K562 (cell line): Measurements from ENCODE around the gene ZNF768. TPM values are rescaled to one million over a fixed set of nuclear protein-coding genes. Genes with fewer than 3 reads are reported as not detected.
A peak's percentile ranks its signal among the peaks of the same experiment; 100 is the strongest.

Experiments used
- ARID2 ChIP-seq: fragments of 450-650 bp; IDR thresholded peaks from 2 replicates; pipeline ENCODE4 v1.6.1; 2017; ENCODE audit warnings: antibody characterized with exemption, mild to moderate bottlenecking
- CREB1 ChIP-seq, 2 experiments: sonication (generic) in 1 of 2; formaldehyde crosslinking in 1 of 2; IDR thresholded peaks; 2 replicates each; pipeline versions ENCODE4 v1.6.1 to v1.8.0; 2012 to 2022; ENCODE audit warnings: inconsistent platforms in 1 of 2, mild to moderate bottlenecking in 1 of 2, missing genetic modification reagents in 1 of 2, moderate library complexity in 1 of 2
- DDX20 ChIP-seq: fragments of 450-650 bp; IDR thresholded peaks from 2 replicates; pipeline ENCODE4 v1.6.1; 2016; ENCODE audit warnings: missing genetic modification characterization, low read depth, mild to moderate bottlenecking, missing compliant biosample characterization, moderate library complexity
- DIDO1 ChIP-seq: fragments of 450-650 bp; IDR thresholded peaks from 2 replicates; pipeline ENCODE4 v1.6.1; 2016; ENCODE audit warnings: low read depth, missing biosample characterization, missing genetic modification characterization
- E2F1 ChIP-seq: sonication (generic); formaldehyde crosslinking; IDR thresholded peaks from 2 replicates; pipeline ENCODE4 v1.8.1; 2023; ENCODE audit warnings: mild to moderate bottlenecking, missing genetic modification reagents, moderate library complexity
- FOS ChIP-seq: IDR thresholded peaks from 3 replicates; pipeline ENCODE4 v1.6.1; 2011; ENCODE audit not compliant: insufficient read length; ENCODE audit errors: extremely low read depth
- HDAC8 ChIP-seq: fragments of 450-650 bp; IDR thresholded peaks from 2 replicates; pipeline ENCODE4 v1.6.1; 2016; ENCODE audit warnings: mild to moderate bottlenecking, missing genetic modification characterization, moderate library complexity, missing compliant biosample characterization
- HMGN3 ChIP-seq: IDR thresholded peaks from 2 replicates; pipeline ENCODE4 v1.6.1; 2011; ENCODE audit warnings: borderline replicate concordance, low read depth, mild to moderate bottlenecking, mixed read lengths, low read length; ENCODE audit not compliant: insufficient read length; ENCODE audit errors: extremely low read depth
- IFI16 ChIP-seq: fragments of 250-450 bp; sonication (Bioruptor Pico); IDR thresholded peaks from 2 replicates; pipeline ENCODE4 v2.1.2; 2022; ENCODE audit warnings: mild to moderate bottlenecking, inconsistent platforms
- NCOA6 ChIP-seq: fragments of 450-650 bp; IDR thresholded peaks from 2 replicates; pipeline ENCODE4 v1.6.1; 2017; ENCODE audit warnings: mild to moderate bottlenecking
- NKRF ChIP-seq: fragments of 450-650 bp; IDR thresholded peaks from 2 replicates; pipeline ENCODE4 v1.6.1; 2016; ENCODE audit warnings: borderline replicate concordance
- PBX2 ChIP-seq, 2 experiments: IDR thresholded peaks in 1 of 2; conservative IDR thresholded peaks in 1 of 2; 2 replicates each; pipeline ENCODE4 v1.6.1; 2016; ENCODE audit warnings: low read depth in 2 of 2, mild to moderate bottlenecking in 1 of 2, missing compliant biosample characterization in 1 of 2, missing genetic modification characterization in 1 of 2, moderate library complexity in 1 of 2
- PHF20 ChIP-seq: fragments of 450-650 bp; IDR thresholded peaks from 2 replicates; pipeline ENCODE4 v1.6.1; 2018; ENCODE audit not compliant: partially characterized antibody
- PTBP1 ChIP-seq: fragments of 200-400 bp; formaldehyde crosslinking; IDR thresholded peaks from 2 replicates; pipeline ENCODE4 v1.6.1; 2017; ENCODE audit warnings: low read depth, low read length
- RHOXF2B ChIP-seq: fragments of 250-450 bp; sonication (Bioruptor Pico); conservative IDR thresholded peaks from 2 replicates; pipeline ENCODE4 v1.5.1; 2021
- SIRT6 ChIP-seq: IDR thresholded peaks from one replicate; pipeline ENCODE4 v1.6.1; 2012; ENCODE audit warnings: low read depth, mild to moderate bottlenecking, control low read depth, inconsistent platforms, low read length, moderate library complexity
- SMAD2 ChIP-seq: fragments of 150-350 bp; IDR thresholded peaks from 2 replicates; pipeline ENCODE4 v1.6.1; 2014; ENCODE audit warnings: low read depth, mild to moderate bottlenecking, low read length
- WHSC1 ChIP-seq: IDR thresholded peaks from one replicate; pipeline ENCODE4 v1.6.1; 2012; ENCODE audit warnings: low read length, control low read depth, inconsistent platforms
- ZNF124 ChIP-seq: sonication (generic); formaldehyde crosslinking; IDR thresholded peaks from 2 replicates; pipeline ENCODE4 v1.8.1; 2022; ENCODE audit warnings: missing genetic modification reagents
- ZNF695 ChIP-seq: fragments of 450-650 bp; formaldehyde crosslinking; IDR thresholded peaks from 2 replicates; pipeline ENCODE4 v1.4.0; 2020; ENCODE audit warnings: mild to moderate bottlenecking, moderate library complexity
- ZNF699 ChIP-seq: fragments of 250-450 bp; sonication (Bioruptor Pico); IDR thresholded peaks from 2 replicates; pipeline ENCODE4 v1.8.0; 2021; ENCODE audit warnings: mild to moderate bottlenecking, moderate library complexity; ENCODE audit not compliant: insufficient replicate concordance
- ZNF778 ChIP-seq: fragments of 450-650 bp; formaldehyde crosslinking; IDR thresholded peaks from 2 replicates; pipeline ENCODE4 v1.4.0; 2020; ENCODE audit warnings: mild to moderate bottlenecking, moderate library complexity
- polyA plus RNA-seq, 8 experiments: library from polyadenylated mRNA; depleted of rRNA in 4 of 8; stranded (reverse) in 5 of 8; unstranded in 3 of 8; fragments of >200 nt; fragmentation: Nextera tagmentation in 2 of 8; fragmentation: Illumina TruSeq in 1 of 8; extraction: Ambion mirVana in 2 of 8; extraction: Trizol in 1 of 8; gene quantifications; 2 replicates each; pipeline versions ENCODE4 v1.2.1 to v1.2.3, GENCODE V29; 2011 to 2014; ENCODE audit warnings: inconsistent platforms in 1 of 8, missing spikeins in 1 of 8
- total RNA-seq, 7 experiments: library from RNA; depleted of rRNA in 6 of 7; stranded (reverse); fragments of >200 nt in 6 of 7; fragmentation: Illumina TruSeq in 2 of 7; extraction: Trizol in 2 of 7; gene quantifications; 2 replicates each; pipeline versions ENCODE4 v1.2.1 to v1.2.3, GENCODE V29; 2011 to 2021; ENCODE audit warnings: low replicate concordance in 1 of 7

The ZNF768 gene
- total and polyA plus RNA-seq, 9 of the 15 experiments (the other 6 are each of a cell fraction or from before 2014, with no cell fraction given) = 0.13 to 50.7 (median 26.9) TPM

GRCh38 chr16:30557957-30558788, 31.8 kb upstream of the ZNF768 start, which contains the start of gene ZNF764 (continued):
- TF ChIP-seq WHSC1 (no peak), PTBP1 (no peak), PHF20 (peak; percentile 25), DIDO1 (peak; percentile 59; the same call in 1 of the 2 replicates), PBX2 (CRISPR knock-in tag; IDR thresholded peaks at IDR 0.05; ENCODE audit: low read depth) (no peak), PBX2 (tag; conservative IDR thresholded peaks at IDR 0.05; ENCODE audit: low read depth) (no peak), IFI16 (CRISPR knock-in tag) (no peak), CREB1 (IDR thresholded peaks at IDR 0.05) (no peak; the same call in 1 of the 2 replicates), CREB1 (CRISPR knock-in tag; IDR thresholded peaks at IDR 0.05) (no peak), FOS (no peak), NKRF (peak; percentile 62; the same call in 1 of the 2 replicates), E2F1 (CRISPR knock-in tag) (peak; percentile 71; the same call in 1 of the 2 replicates), SMAD2 (no peak), ZNF124 (CRISPR knock-in tag) (no peak), DDX20 (no peak), SIRT6 (no peak), HDAC8 (tag) (no peak), ARID2 (no peak), RHOXF2B (CRISPR knock-in tag) (no peak), ZNF778 (no peak), HMGN3 (peak; percentile 80), ZNF695 (no peak), NCOA6 (0 out of 2 replicates have a peak, but pooled peaks have one; percentile 77), ZNF699 (CRISPR knock-in tag) (no peak)
